Peyer's patch (tissue), 4 donors: ENCODE results near the gene TMC1.

Experiments used
- POLR2A ChIP-seq, 2 donors: fragments of 450-650 bp; IDR thresholded peaks; one replicate each; pipeline ENCODE4 v1.5.1; 2017; ENCODE audit warnings: antibody characterized with exemption in 2 of 2, mild to moderate bottlenecking in 2 of 2, moderate library complexity in 2 of 2
- TF ChIP-seq, protein P1 (sequence below), 6 experiments: fragments of 450-650 bp in 4 of 6; fragments of 200-600 bp in 2 of 6; sonication (generic) in 1 of 6; IDR thresholded peaks; one replicate each; pipeline ENCODE4 v1.5.1; 2017 to 2019; ENCODE audit warnings: antibody characterized with exemption in 6 of 6, mild to moderate bottlenecking in 3 of 6, moderate library complexity in 1 of 6

DNA sequence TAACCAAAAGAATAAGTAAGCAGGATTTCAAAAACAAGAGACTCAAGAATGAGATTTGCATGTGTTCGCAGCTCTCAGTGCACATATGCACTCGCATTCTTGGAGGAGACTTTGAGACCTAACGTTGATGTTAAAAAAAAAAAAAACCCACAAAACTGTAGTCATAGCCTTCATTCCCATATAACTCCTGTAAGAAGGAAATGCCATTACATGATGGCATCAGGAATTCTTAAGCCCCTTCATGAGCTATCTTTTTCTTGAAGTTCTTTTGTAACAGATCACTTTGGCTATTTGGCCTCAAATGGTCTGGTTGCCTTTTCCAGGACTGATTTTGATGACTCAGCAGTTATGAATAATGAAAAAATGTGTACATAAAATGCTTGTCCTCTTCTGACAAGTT lies 317.7 kb downstream of the TMC1 start:
- TF ChIP-seq, protein P1, sequence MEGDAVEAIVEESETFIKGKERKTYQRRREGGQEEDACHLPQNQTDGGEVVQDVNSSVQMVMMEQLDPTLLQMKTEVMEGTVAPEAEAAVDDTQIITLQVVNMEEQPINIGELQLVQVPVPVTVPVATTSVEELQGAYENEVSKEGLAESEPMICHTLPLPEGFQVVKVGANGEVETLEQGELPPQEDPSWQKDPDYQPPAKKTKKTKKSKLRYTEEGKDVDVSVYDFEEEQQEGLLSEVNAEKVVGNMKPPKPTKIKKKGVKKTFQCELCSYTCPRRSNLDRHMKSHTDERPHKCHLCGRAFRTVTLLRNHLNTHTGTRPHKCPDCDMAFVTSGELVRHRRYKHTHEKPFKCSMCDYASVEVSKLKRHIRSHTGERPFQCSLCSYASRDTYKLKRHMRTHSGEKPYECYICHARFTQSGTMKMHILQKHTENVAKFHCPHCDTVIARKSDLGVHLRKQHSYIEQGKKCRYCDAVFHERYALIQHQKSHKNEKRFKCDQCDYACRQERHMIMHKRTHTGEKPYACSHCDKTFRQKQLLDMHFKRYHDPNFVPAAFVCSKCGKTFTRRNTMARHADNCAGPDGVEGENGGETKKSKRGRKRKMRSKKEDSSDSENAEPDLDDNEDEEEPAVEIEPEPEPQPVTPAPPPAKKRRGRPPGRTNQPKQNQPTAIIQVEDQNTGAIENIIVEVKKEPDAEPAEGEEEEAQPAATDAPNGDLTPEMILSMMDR (IDR thresholded peaks at IDR 0.05), result no peak
- no peak for TF ChIP-seq POLR2A (IDR thresholded peaks at IDR 0.05)
